ENCODE results near the gene ARHGAP22.
"Not testable (repeated sequence)": the region's sequence is repeated elsewhere in the genome, so short reads cannot be mapped to it uniquely, and the experiment has no call there.

The ARHGAP22 gene

GRCh38 chr10:48604991-48605508 lies at the start of gene ARHGAP22:
Gene ARHGAP22 (minus strand): TSS chr10:48605073. CDS start chr10:48604796, 277 bp downstream.
- no peak for DNase-seq

GRCh38 chr10:48653944-48654698 lies 49.2 kb upstream of the ARHGAP22 start:
- DNase-seq: no peak

GRCh38 chr10:48653347-48653746 lies 48.5 kb upstream of the ARHGAP22 start:
- DNase-seq: no peak

GRCh38 chr10:48652344-48652743 lies 47.5 kb upstream of the ARHGAP22 start:
- no peak for DNase-seq

GRCh38 chr10:48651839-48652238 lies 47.0 kb upstream of the ARHGAP22 start:
- no peak for DNase-seq

GRCh38 chr10:48651293-48651692 lies 46.4 kb upstream of the ARHGAP22 start:
- DNase-seq: no peak

- DNase-seq: no peak
Measured at GRCh38 chr10:48649349-48649944, 44.6 kb upstream of the ARHGAP22 start.

GRCh38 chr10:48648172-48648942 lies 43.5 kb upstream of the ARHGAP22 start:
- DNase-seq: no peak

- DNase-seq: not testable (repeated sequence)
Measured at GRCh38 chr10:48647073-48647472, 42.2 kb upstream of the ARHGAP22 start.

GRCh38 chr10:48645600-48645999 lies 40.7 kb upstream of the ARHGAP22 start:
- no peak for DNase-seq

- DNase-seq: not testable (repeated sequence)
Measured at GRCh38 chr10:48641099-48641690, 36.3 kb upstream of the ARHGAP22 start.

GRCh38 chr10:48640326-48640725 lies 35.5 kb upstream of the ARHGAP22 start:
- no peak for DNase-seq

- no peak for DNase-seq
Measured at GRCh38 chr10:48639632-48640031, 34.8 kb upstream of the ARHGAP22 start.

GRCh38 chr10:48638739-48639527 lies 34.1 kb upstream of the ARHGAP22 start:
- no peak for DNase-seq

- DNase-seq: no peak
Measured at GRCh38 chr10:48638158-48638557, 33.3 kb upstream of the ARHGAP22 start.

- DNase-seq: no peak
Measured at GRCh38 chr10:48636901-48637300, 32.0 kb upstream of the ARHGAP22 start.

GRCh38 chr10:48636231-48636630 lies 31.4 kb upstream of the ARHGAP22 start:
- DNase-seq: no peak

- DNase-seq: no peak
Measured at GRCh38 chr10:48634984-48635557, 30.2 kb upstream of the ARHGAP22 start.

GRCh38 chr10:48634198-48634983 lies 29.5 kb upstream of the ARHGAP22 start:
- no peak for DNase-seq

- no peak for DNase-seq
Measured at GRCh38 chr10:48633381-48634197, 28.7 kb upstream of the ARHGAP22 start.

All from SHP77 treated with DMSO at 0.1 percent for 48 hours (cell line).